Measurements from ENCODE around the gene ACOX3. TPM values are rescaled to one million over a fixed set of nuclear protein-coding genes. Genes with fewer than 3 reads are reported as not detected.

Gene ACOX3
- total RNA-seq, 1 donor = 26.9 TPM

- TF ChIP-seq CTCF (IDR thresholded peaks at IDR 0.05; ENCODE audit: insufficient read depth, low read length) = no peak
- no peak for DNase-seq (ENCODE audit: low read depth)
- H3K4me3 ChIP-seq (ENCODE audit: low read depth, low read length) = no peak overlapping the region
Observed at GRCh38 chr4:8348071-8348470, 92.5 kb downstream of the ACOX3 start.

GRCh38 chr4:8347660-8348059, 92.9 kb downstream of the ACOX3 start:
- H3K4me3 ChIP-seq (ENCODE audit: low read depth, low read length) = no peak overlapping the region
- DNase-seq (ENCODE audit: low read depth) = no peak
- no peak for TF ChIP-seq CTCF (IDR thresholded peaks at IDR 0.05; ENCODE audit: insufficient read depth, low read length)

GRCh38 chr4:8346838-8347605, 93.5 kb downstream of the ACOX3 start:
- no peak for DNase-seq (ENCODE audit: low read depth)
- no peak for TF ChIP-seq CTCF (IDR thresholded peaks at IDR 0.05; ENCODE audit: insufficient read depth, low read length)
- H3K4me3 ChIP-seq (ENCODE audit: low read depth, low read length) = no peak overlapping the region

GRCh38 chr4:8345946-8346814, 94.3 kb downstream of the ACOX3 start:
- no peak overlapping the region for H3K4me3 ChIP-seq (ENCODE audit: low read depth, low read length)
- no peak for TF ChIP-seq CTCF (IDR thresholded peaks at IDR 0.05; ENCODE audit: insufficient read depth, low read length)
- no peak for DNase-seq (ENCODE audit: low read depth)

- no peak overlapping the region for H3K4me3 ChIP-seq (ENCODE audit: low read depth, low read length)
- TF ChIP-seq CTCF (IDR thresholded peaks at IDR 0.05; ENCODE audit: insufficient read depth, low read length) = no peak
- no peak for DNase-seq (ENCODE audit: low read depth)
Observed at GRCh38 chr4:8345053-8345945, 95.2 kb downstream of the ACOX3 start.

- no peak for TF ChIP-seq CTCF (IDR thresholded peaks at IDR 0.05; ENCODE audit: insufficient read depth, low read length)
- DNase-seq (ENCODE audit: low read depth) = no peak
- no peak overlapping the region for H3K4me3 ChIP-seq (ENCODE audit: low read depth, low read length)
Observed at GRCh38 chr4:8344377-8344776, 96.1 kb downstream of the ACOX3 start.
